ENCODE data around the gene CHD2.
A peak's percentile ranks its signal among the peaks of the same experiment; 100 is the strongest.

The CHD2 gene

GRCh38 chr15:92885224-92886041 is 14.7 kb upstream of the CHD2 start:
- DNase-seq (ENCODE audit: low spot score), result no peak

GRCh38 chr15:92886042-92886537 is 14.0 kb upstream of the CHD2 start:
- DNase-seq (ENCODE audit: low spot score), result no peak

GRCh38 chr15:92886815-92887214 is 13.3 kb upstream of the CHD2 start:
- DNase-seq (ENCODE audit: low spot score), result no peak

GRCh38 chr15:92887869-92888268 is 12.3 kb upstream of the CHD2 start:
- no peak for DNase-seq (ENCODE audit: low spot score)

GRCh38 chr15:92889390-92890107 is 10.6 kb upstream of the CHD2 start:
- no peak for DNase-seq (ENCODE audit: low spot score)

- DNase-seq (ENCODE audit: low spot score), result no peak
Observed at GRCh38 chr15:92891533-92892200, 8.5 kb upstream of the CHD2 start.

- no peak for DNase-seq (ENCODE audit: low spot score)
Observed at GRCh38 chr15:92892201-92892555, 7.9 kb upstream of the CHD2 start.

- DNase-seq (ENCODE audit: low spot score), result no peak
Observed at GRCh38 chr15:92893200-92893599, 6.9 kb upstream of the CHD2 start.

- no peak for DNase-seq (ENCODE audit: low spot score)
Observed at GRCh38 chr15:92896561-92896960, 3.6 kb upstream of the CHD2 start.

- no peak for DNase-seq (ENCODE audit: low spot score)
Observed at GRCh38 chr15:92897620-92898019, 2.5 kb upstream of the CHD2 start.

- DNase-seq (ENCODE audit: low spot score), result no peak
Observed at GRCh38 chr15:92898988-92899582, 1.0 kb upstream of the CHD2 start.

GRCh38 chr15:92899601-92899947 is 550 bp upstream of the CHD2 start:
- no peak for DNase-seq (ENCODE audit: low spot score)

- DNase-seq (ENCODE audit: low spot score), result no peak
Observed at GRCh38 chr15:92900731-92901071, 577 bp downstream of the CHD2 start.

GRCh38 chr15:92901072-92901761 is 1.1 kb downstream of the CHD2 start:
- DNase-seq (ENCODE audit: low spot score), result no peak

GRCh38 chr15:92901995-92902394 is 1.9 kb downstream of the CHD2 start:
- DNase-seq (ENCODE audit: low spot score), result no peak

GRCh38 chr15:92902737-92903593 is 2.8 kb downstream of the CHD2 start:
- no peak for DNase-seq (ENCODE audit: low spot score)

- no peak for DNase-seq (ENCODE audit: low spot score)
Observed at GRCh38 chr15:92903631-92903965, 3.5 kb downstream of the CHD2 start.

GRCh38 chr15:92903966-92904721 is 4.0 kb downstream of the CHD2 start:
- DNase-seq (ENCODE audit: low spot score), result peak; percentile 98

- no peak for DNase-seq (ENCODE audit: low spot score)
Observed at GRCh38 chr15:92904722-92905571, 4.8 kb downstream of the CHD2 start.

- DNase-seq (ENCODE audit: low spot score), result no peak
Observed at GRCh38 chr15:92906020-92906419, 5.9 kb downstream of the CHD2 start.
